GM18505 (cell line): ENCODE measurements around the gene MRRF.

ENCODE experiments used
- ATAC-seq: cut with Tn5 transposase; IDR thresholded peaks from one replicate; pipeline ENCODE4 v1.9.1; 2021; ENCODE audit not compliant: unreplicated experiment
- POLR2A ChIP-seq: IDR thresholded peaks from 4 replicates; pipeline ENCODE4 v1.6.1; 2011; ENCODE audit warnings: borderline replicate concordance; ENCODE audit not compliant: insufficient read depth, insufficient read length; ENCODE audit errors: extremely low read depth

The MRRF gene

GRCh38 chr9:122246666-122247065 lies 18.0 kb upstream of the MRRF start:
- TF ChIP-seq POLR2A = no peak
- no peak for ATAC-seq

- no peak for ATAC-seq
- no peak for TF ChIP-seq POLR2A
Measured at GRCh38 chr9:122248448-122248865, 16.2 kb upstream of the MRRF start.

GRCh38 chr9:122251351-122251750 lies 13.3 kb upstream of the MRRF start:
- TF ChIP-seq POLR2A = no peak

GRCh38 chr9:122252796-122253195 lies 11.9 kb upstream of the MRRF start:
- no peak for TF ChIP-seq POLR2A
- no peak for ATAC-seq

More at GRCh38 chr9:122251351-122251750, 13.3 kb upstream of the MRRF start:
- ATAC-seq = no peak

- ATAC-seq = no peak
- no peak for TF ChIP-seq POLR2A
Measured at GRCh38 chr9:122254761-122255160, 9.9 kb upstream of the MRRF start.

GRCh38 chr9:122256206-122256605 lies 8.5 kb upstream of the MRRF start:
- no peak for ATAC-seq

GRCh38 chr9:122258886-122259415 lies 5.7 kb upstream of the MRRF start:
- ATAC-seq = no peak
- no peak for TF ChIP-seq POLR2A

More at GRCh38 chr9:122256206-122256605, 8.5 kb upstream of the MRRF start:
- TF ChIP-seq POLR2A = no peak

- no peak for ATAC-seq
- no peak for TF ChIP-seq POLR2A
Measured at GRCh38 chr9:122261469-122261881, 3.2 kb upstream of the MRRF start.

- TF ChIP-seq POLR2A = no peak
- ATAC-seq = no peak
Measured at GRCh38 chr9:122262073-122262472, 2.6 kb upstream of the MRRF start.

- no peak for ATAC-seq
- TF ChIP-seq POLR2A = no peak
Measured at GRCh38 chr9:122263699-122264349, 858 bp upstream of the MRRF start.

- ATAC-seq = peak; percentile 20
- no peak for TF ChIP-seq POLR2A
Measured at GRCh38 chr9:122265149-122265915, 650 bp downstream of the MRRF start.

- no peak for TF ChIP-seq POLR2A
Measured at GRCh38 chr9:122268041-122268814, 3.5 kb downstream of the MRRF start.

GRCh38 chr9:122274055-122274454 lies 9.4 kb downstream of the MRRF start:
- TF ChIP-seq POLR2A = no peak
- ATAC-seq = no peak

More at GRCh38 chr9:122268041-122268814, 3.5 kb downstream of the MRRF start:
- no peak for ATAC-seq
